ENCODE data around the gene ABR.

GRCh38 chr17:1130191-1130590 lies 49.6 kb downstream of the ABR start:
- no peak for TF ChIP-seq JUND (IDR thresholded peaks at IDR 0.05)
- TF ChIP-seq YY1 (IDR thresholded peaks at IDR 0.05) = no peak
- TF ChIP-seq, protein P1, sequence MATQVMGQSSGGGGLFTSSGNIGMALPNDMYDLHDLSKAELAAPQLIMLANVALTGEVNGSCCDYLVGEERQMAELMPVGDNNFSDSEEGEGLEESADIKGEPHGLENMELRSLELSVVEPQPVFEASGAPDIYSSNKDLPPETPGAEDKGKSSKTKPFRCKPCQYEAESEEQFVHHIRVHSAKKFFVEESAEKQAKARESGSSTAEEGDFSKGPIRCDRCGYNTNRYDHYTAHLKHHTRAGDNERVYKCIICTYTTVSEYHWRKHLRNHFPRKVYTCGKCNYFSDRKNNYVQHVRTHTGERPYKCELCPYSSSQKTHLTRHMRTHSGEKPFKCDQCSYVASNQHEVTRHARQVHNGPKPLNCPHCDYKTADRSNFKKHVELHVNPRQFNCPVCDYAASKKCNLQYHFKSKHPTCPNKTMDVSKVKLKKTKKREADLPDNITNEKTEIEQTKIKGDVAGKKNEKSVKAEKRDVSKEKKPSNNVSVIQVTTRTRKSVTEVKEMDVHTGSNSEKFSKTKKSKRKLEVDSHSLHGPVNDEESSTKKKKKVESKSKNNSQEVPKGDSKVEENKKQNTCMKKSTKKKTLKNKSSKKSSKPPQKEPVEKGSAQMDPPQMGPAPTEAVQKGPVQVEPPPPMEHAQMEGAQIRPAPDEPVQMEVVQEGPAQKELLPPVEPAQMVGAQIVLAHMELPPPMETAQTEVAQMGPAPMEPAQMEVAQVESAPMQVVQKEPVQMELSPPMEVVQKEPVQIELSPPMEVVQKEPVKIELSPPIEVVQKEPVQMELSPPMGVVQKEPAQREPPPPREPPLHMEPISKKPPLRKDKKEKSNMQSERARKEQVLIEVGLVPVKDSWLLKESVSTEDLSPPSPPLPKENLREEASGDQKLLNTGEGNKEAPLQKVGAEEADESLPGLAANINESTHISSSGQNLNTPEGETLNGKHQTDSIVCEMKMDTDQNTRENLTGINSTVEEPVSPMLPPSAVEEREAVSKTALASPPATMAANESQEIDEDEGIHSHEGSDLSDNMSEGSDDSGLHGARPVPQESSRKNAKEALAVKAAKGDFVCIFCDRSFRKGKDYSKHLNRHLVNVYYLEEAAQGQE (IDR thresholded peaks at IDR 0.05) = no peak
- TF ChIP-seq, protein P2, sequence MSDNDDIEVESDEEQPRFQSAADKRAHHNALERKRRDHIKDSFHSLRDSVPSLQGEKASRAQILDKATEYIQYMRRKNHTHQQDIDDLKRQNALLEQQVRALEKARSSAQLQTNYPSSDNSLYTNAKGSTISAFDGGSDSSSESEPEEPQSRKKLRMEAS (IDR thresholded peaks at IDR 0.05) = no peak
- TF ChIP-seq RAD21 (IDR thresholded peaks at IDR 0.05) = no peak
- no peak for TF ChIP-seq CTCF (IDR thresholded peaks at IDR 0.05; ENCODE audit: low read depth, low read length, missing input control)
- TF ChIP-seq, protein P3, sequence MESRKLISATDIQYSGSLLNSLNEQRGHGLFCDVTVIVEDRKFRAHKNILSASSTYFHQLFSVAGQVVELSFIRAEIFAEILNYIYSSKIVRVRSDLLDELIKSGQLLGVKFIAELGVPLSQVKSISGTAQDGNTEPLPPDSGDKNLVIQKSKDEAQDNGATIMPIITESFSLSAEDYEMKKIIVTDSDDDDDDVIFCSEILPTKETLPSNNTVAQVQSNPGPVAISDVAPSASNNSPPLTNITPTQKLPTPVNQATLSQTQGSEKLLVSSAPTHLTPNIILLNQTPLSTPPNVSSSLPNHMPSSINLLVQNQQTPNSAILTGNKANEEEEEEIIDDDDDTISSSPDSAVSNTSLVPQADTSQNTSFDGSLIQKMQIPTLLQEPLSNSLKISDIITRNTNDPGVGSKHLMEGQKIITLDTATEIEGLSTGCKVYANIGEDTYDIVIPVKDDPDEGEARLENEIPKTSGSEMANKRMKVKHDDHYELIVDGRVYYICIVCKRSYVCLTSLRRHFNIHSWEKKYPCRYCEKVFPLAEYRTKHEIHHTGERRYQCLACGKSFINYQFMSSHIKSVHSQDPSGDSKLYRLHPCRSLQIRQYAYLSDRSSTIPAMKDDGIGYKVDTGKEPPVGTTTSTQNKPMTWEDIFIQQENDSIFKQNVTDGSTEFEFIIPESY (IDR thresholded peaks at IDR 0.05) = no peak
- no peak for TF ChIP-seq TAF1 (conservative IDR thresholded peaks at IDR 0.05)
- no peak for TF ChIP-seq GABPA (IDR thresholded peaks at IDR 0.05 in 1 of 2, conservative IDR thresholded peaks at IDR 0.05 in 1 of 2)
- no peak for TF ChIP-seq FOXA2 (IDR thresholded peaks at IDR 0.05)
- TF ChIP-seq HNF4A (conservative IDR thresholded peaks at IDR 0.05) = no peak
- no peak for TF ChIP-seq RXRA (IDR thresholded peaks at IDR 0.05)
- no peak for TF ChIP-seq SP1 (IDR thresholded peaks at IDR 0.05)
- TF ChIP-seq, protein P4, sequence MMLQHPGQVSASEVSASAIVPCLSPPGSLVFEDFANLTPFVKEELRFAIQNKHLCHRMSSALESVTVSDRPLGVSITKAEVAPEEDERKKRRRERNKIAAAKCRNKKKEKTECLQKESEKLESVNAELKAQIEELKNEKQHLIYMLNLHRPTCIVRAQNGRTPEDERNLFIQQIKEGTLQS (IDR thresholded peaks at IDR 0.05) = no peak

Data from liver (tissue), 3 donors.